Suprapubic skin (tissue), 3 donors: ENCODE measurements around the gene GPBP1.

Source experiments
- CTCF ChIP-seq, 2 donors: fragments of 200-600 bp in 1 of 2; fragments of 450-650 bp in 1 of 2; sonication (generic) in 1 of 2; IDR thresholded peaks; one replicate each; pipeline ENCODE4 v1.5.1; 2016 to 2019; ENCODE audit warnings: antibody characterized with exemption in 2 of 2, mild to moderate bottlenecking in 1 of 2, moderate library complexity in 1 of 2
- POLR2AphosphoS5 ChIP-seq, 3 donors: sonication (generic); formaldehyde crosslinking; IDR thresholded peaks; one replicate each; pipeline ENCODE4 v1.6.1; 2017; ENCODE audit warnings: antibody characterized with exemption in 3 of 3

- no peak for TF ChIP-seq CTCF (IDR thresholded peaks at IDR 0.05)
- no peak for TF ChIP-seq POLR2AphosphoS5 (IDR thresholded peaks at IDR 0.05)
These were observed 57.7 kb downstream of the GPBP1 start for GRCh38 chr5:57231607-57232006.
